ENCODE data around the gene SLC22A14.

GRCh38 chr3:38264353-38264771 is 17.7 kb upstream of the SLC22A14 start:
- TF ChIP-seq, protein P1, sequence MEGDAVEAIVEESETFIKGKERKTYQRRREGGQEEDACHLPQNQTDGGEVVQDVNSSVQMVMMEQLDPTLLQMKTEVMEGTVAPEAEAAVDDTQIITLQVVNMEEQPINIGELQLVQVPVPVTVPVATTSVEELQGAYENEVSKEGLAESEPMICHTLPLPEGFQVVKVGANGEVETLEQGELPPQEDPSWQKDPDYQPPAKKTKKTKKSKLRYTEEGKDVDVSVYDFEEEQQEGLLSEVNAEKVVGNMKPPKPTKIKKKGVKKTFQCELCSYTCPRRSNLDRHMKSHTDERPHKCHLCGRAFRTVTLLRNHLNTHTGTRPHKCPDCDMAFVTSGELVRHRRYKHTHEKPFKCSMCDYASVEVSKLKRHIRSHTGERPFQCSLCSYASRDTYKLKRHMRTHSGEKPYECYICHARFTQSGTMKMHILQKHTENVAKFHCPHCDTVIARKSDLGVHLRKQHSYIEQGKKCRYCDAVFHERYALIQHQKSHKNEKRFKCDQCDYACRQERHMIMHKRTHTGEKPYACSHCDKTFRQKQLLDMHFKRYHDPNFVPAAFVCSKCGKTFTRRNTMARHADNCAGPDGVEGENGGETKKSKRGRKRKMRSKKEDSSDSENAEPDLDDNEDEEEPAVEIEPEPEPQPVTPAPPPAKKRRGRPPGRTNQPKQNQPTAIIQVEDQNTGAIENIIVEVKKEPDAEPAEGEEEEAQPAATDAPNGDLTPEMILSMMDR (IDR thresholded peaks at IDR 0.05), result no peak
- no peak for TF ChIP-seq POLR2A (IDR thresholded peaks at IDR 0.05)
